Lung (tissue), 12 donors: ENCODE results near the gene DIDO1. TPM values are rescaled to one million over a fixed set of nuclear protein-coding genes. Genes with fewer than 3 reads are reported as not detected.

Experiments
- ATAC-seq: fragments of 200-7000 bp; cut with Tn5 transposase; one replicate; pipeline ENCODE4 v1.9.1; 2020; ENCODE audit warnings: moderate number of reproducible peaks; ENCODE audit not compliant: insufficient read depth, low FRiP score
- DNase-seq, 3 donors: peaks; one replicate each; pipeline ENCODE4 v3.0.0-alpha.2; 2013 to 2017
- H3K27ac ChIP-seq, 2 donors: one replicate each; pipeline ENCODE4 v1.5.1; 2013; ENCODE audit warnings: mild to moderate bottlenecking in 2 of 2, moderate library complexity in 2 of 2, control low read depth in 1 of 2, inconsistent platforms in 1 of 2, low read depth in 1 of 2, low read length in 1 of 2
- H3K27me3 ChIP-seq, 3 donors: one replicate each; pipeline ENCODE4 v1.5.1; 2013; ENCODE audit warnings: low read length in 2 of 3; ENCODE audit not compliant: control insufficient read depth in 3 of 3, insufficient read depth in 3 of 3
- H3K36me3 ChIP-seq, 4 donors: one replicate each; pipeline ENCODE4 v1.5.1; 2013; ENCODE audit warnings: low read length in 4 of 4, mild to moderate bottlenecking in 1 of 4, moderate library complexity in 1 of 4; ENCODE audit not compliant: control insufficient read depth in 4 of 4, insufficient read depth in 4 of 4
- H3K4me1 ChIP-seq, 5 donors: one replicate each; pipeline ENCODE4 v1.5.1; 2013; ENCODE audit warnings: low read length in 5 of 5, mild to moderate bottlenecking in 2 of 5, moderate library complexity in 1 of 5; ENCODE audit not compliant: control insufficient read depth in 5 of 5, insufficient read depth in 5 of 5
- H3K4me3 ChIP-seq: one replicate; pipeline ENCODE4 v1.5.1; 2013; ENCODE audit warnings: mild to moderate bottlenecking, control low read depth, moderate library complexity
- H3K9ac ChIP-seq, 2 donors: one replicate each; pipeline ENCODE4 v1.5.1; 2013; ENCODE audit warnings: low read length in 2 of 2, control low read depth in 1 of 2; ENCODE audit not compliant: insufficient read depth in 1 of 2
- H3K9me3 ChIP-seq, 4 donors: one replicate each; pipeline ENCODE4 v1.5.1; 2013; ENCODE audit warnings: low read length in 3 of 4, mild to moderate bottlenecking in 1 of 4, moderate library complexity in 1 of 4; ENCODE audit not compliant: control insufficient read depth in 4 of 4, insufficient read depth in 3 of 4
- CTCF ChIP-seq: IDR thresholded peaks from 2 replicates; pipeline ENCODE4 v1.5.1; 2012; ENCODE audit warnings: mild to moderate bottlenecking; ENCODE audit errors: control extremely low read depth, extremely low read depth
- WGBS, 2 donors: extraction: QIAGEN DNeasy Blood & Tissue Kit; methylation state at CpG; one replicate each; pipeline ENCODE4 v1.1.7; 2013; 5-methylcytosine and 5-hydroxymethylcytosine counted together
- polyA plus RNA-seq, 2 donors: library from polyadenylated mRNA; stranded (reverse); fragments of 200-250 nt; gene quantifications; one replicate each; pipeline ENCODE4 v1.2.1, GENCODE V29; 2013
- total RNA-seq, 2 donors: library from RNA; depleted of rRNA in 1 of 2; stranded (reverse); fragments of >200 nt in 1 of 2; gene quantifications; one replicate each; pipeline ENCODE4 v1.2.1, GENCODE V29; 2014 to 2021
- donor health status: control.
- donor health status: control.
- donor health status: Bipolar disorder and iron deficiency.
- donor health status: healthy.
- donor health status: DM: yes; HTN: yes; CAD: no.

DIDO1 gene
- total and polyA plus RNA-seq, 4 donors: 19.6 to 71.2 (median 35.8) TPM

GRCh38 chr20:62831361-62831788, 94.9 kb downstream of the DIDO1 start:
- Histone ChIP-seq H3K4me1 (peaks cover 0 to 24% (median 7%) of the 10 kb centered on the region in 5 donors), H3K27me3 (no peaks in the 10 kb centered on the region), H3K9ac (no peak overlapping the region), H3K27ac (no peak overlapping the region), H3K4me3 (no peak overlapping the region), H3K36me3 (no peaks in the 10 kb centered on the region), H3K9me3 (no peaks in the 10 kb centered on the region)
- no peak for TF ChIP-seq CTCF
- 75 to 88% methylated on average over 10 of the region's 10 CpGs for WGBS, 2 donors
- DNase-seq (peak in 1 of 3 donors; percentile 9), ATAC-seq (no peak)

- Histone ChIP-seq H3K27ac (no peak overlapping the region), H3K9me3 (no peaks in the 10 kb centered on the region), H3K4me1 (peaks cover 0 to 24% (median 7%) of the 10 kb centered on the region in 5 donors), H3K4me3 (no peak overlapping the region), H3K27me3 (no peaks in the 10 kb centered on the region), H3K36me3 (no peaks in the 10 kb centered on the region), H3K9ac (no peak overlapping the region)
- no peak for ATAC-seq
- peak in 1 of 3 donors; percentile 11 for DNase-seq
- TF ChIP-seq CTCF: no peak
- 78 to 88% methylated on average over 22 of the region's 22 CpGs for WGBS, 2 donors
These were observed 95.5 kb downstream of the DIDO1 start for GRCh38 chr20:62830821-62831220.

- Histone ChIP-seq H3K9me3 (no peaks in the 10 kb centered on the region), H3K36me3 (no peaks in the 10 kb centered on the region), H3K4me1 (peaks cover 0 to 24% (median 7%) of the 10 kb centered on the region in 5 donors), H3K27me3 (no peaks in the 10 kb centered on the region), H3K4me3 (no peak overlapping the region), H3K9ac (no peak overlapping the region), H3K27ac (no peak overlapping the region)
- ATAC-seq (no peak), DNase-seq (no peak)
- 93 to 94% methylated on average over 14 of the region's 14 CpGs for WGBS, 2 donors
- no peak for TF ChIP-seq CTCF
These were observed 96.1 kb downstream of the DIDO1 start for GRCh38 chr20:62830251-62830650.
